ENCODE measurements around the gene IDH3B. TPM values are rescaled to one million over a fixed set of nuclear protein-coding genes. Genes with fewer than 3 reads are reported as not detected.

IDH3B gene
- total RNA-seq, 4 donors from 2014 or later: 101 to 141 (median 116) TPM

DNA sequence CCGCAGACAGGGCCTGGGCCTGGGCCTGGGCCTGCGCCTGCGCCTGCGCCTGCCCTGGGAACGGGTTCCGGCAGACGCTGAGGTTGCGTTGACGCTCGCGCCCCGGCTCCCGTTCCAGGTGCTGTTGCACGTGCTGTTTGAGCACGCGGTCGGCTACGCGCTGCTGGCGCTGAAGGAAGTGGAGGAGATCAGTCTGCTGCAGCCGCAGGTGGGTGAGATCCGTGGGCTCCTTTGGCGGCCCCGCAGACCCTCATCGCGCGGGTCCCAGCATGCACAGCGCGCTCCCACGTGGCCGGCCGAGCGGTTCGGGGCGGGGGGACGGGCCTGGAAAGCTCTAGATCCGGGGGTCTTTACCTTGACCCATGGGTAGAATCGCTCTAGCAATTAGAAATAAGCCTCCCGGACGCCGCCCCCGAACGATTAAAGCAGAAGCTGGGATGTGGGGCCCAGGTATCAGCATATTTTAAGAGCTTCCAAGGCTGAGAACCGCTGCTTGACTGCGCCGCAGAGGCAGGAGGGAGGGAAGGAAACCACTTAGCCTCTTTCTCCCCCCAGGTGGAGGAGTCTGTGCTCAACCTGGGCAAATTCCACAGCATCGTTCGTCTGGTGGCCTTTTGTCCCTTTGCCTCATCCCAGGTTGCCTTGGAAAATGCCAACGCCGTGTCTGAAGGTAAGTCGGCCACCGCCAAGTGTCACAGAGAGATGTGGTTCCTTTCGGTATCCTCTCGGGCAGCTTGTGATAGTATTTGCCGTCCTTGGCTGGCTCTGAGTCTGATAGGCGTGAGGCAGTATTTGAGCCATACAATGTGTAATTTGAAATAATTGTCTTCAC lies 11.1 kb downstream of the IDH3B start:
- peak in 1 of 2 donors; percentile 12 for DNase-seq (ENCODE audit: low spot score in 2 of 2)
- Histone ChIP-seq H3K27me3 (no peaks in the 10 kb centered on the region), H3K4me1 (peaks cover 0 to 26% (median 19%) of the 10 kb centered on the region in 4 donors), H3K27ac (peak overlapping the region; percentile 54 to 95 (median 88)), H3K4me3 (peak overlapping the region; percentile 69 to 95 (median 90)), H3K9me3 (no peaks in the 10 kb centered on the region), H3K36me3 (peaks cover 3 to 40% (median 29%) of the 10 kb centered on the region in 3 donors)
- 0 to 1% methylated on average over 31 to 32 of the region's 56 CpGs for WGBS, 2 donors
- TF ChIP-seq POLR2A (IDR thresholded peaks at IDR 0.05): no peak
- no peak for TF ChIP-seq EP300 (IDR thresholded peaks at IDR 0.05)
- TF ChIP-seq, protein P1, sequence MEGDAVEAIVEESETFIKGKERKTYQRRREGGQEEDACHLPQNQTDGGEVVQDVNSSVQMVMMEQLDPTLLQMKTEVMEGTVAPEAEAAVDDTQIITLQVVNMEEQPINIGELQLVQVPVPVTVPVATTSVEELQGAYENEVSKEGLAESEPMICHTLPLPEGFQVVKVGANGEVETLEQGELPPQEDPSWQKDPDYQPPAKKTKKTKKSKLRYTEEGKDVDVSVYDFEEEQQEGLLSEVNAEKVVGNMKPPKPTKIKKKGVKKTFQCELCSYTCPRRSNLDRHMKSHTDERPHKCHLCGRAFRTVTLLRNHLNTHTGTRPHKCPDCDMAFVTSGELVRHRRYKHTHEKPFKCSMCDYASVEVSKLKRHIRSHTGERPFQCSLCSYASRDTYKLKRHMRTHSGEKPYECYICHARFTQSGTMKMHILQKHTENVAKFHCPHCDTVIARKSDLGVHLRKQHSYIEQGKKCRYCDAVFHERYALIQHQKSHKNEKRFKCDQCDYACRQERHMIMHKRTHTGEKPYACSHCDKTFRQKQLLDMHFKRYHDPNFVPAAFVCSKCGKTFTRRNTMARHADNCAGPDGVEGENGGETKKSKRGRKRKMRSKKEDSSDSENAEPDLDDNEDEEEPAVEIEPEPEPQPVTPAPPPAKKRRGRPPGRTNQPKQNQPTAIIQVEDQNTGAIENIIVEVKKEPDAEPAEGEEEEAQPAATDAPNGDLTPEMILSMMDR (IDR thresholded peaks at IDR 0.05): peak in 1 of 5 experiments; percentile 7

DNA sequence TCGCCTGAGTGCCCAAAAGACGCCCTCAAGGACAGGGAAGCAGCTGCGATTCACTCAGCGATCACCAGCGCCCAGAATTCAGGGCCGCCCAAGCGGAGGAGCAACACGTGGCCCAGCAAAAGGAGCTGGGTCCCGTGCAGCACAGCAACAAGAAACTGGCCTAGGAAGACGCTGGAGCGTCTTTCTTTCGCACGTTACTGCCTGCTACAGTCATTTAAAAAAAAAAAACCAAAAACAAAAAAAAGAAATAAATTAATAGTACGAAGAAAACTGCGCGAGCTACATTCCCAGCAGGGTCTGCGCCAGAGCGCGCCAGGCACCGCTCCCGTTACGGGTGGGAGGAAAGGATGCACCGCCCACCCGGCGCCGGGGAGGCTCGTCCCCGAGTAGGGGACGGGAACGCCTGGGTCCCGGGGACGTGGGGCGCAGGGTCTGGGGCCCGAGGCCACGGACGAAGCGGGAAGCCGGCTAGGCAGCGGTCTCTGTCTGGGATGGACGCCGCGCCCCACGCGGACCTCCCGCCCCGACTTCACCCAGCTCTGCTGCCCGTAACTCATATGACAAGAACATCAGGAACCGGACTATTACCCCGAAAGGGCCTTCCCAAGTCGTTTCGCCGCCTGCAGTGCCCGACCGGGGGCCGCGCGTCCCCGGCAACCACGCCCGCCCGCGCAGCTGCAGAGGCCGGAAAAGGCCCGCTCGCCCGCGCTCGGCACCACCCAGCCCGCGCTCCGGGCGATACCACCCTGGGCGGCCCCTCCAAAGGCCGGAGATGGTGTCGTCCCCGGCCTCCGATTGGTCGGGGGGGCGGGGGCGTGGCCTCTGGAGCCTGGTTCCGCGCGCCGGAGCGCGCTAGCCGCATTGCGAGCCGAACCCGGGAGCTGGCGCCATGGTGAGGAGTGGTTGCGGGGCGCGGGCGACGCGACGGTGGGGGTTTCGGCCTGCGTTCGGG lies 12.0 kb downstream of the IDH3B start, which contains the start of gene NOP56:
Gene NOP56 (plus strand): TSS at position 861 of the 952 bp plus-strand sequence. CDS start 29 bp downstream, at position 890.
- Histone ChIP-seq H3K4me1 (peaks cover 0 to 29% (median 19%) of the 10 kb centered on the region in 4 donors), H3K36me3 (peaks cover 3 to 32% (median 20%) of the 10 kb centered on the region in 3 donors), H3K4me3 (peak within 1 kb of the TSS; percentile 89 to 98 (median 94)), H3K27ac (peak within 1 kb of the TSS; percentile 54 to 95 (median 88)), H3K9me3 (no peaks in the 10 kb centered on the region), H3K27me3 (no peaks in the 10 kb centered on the region)
- TF ChIP-seq EP300 (IDR thresholded peaks at IDR 0.05) (peak in 1 of 2 donors; percentile 83), POLR2A (IDR thresholded peaks at IDR 0.05) (peak; percentile 27 to 90)
- TF ChIP-seq, protein P1 (IDR thresholded peaks at IDR 0.05): peak in 2 of 5 experiments; percentile 13 to 36
- WGBS, 2 donors: 1% methylated on average over 44 to 71 of the region's 101 CpGs
- DNase-seq (ENCODE audit: low spot score in 2 of 2): peak; percentile 82 to 84

DNA sequence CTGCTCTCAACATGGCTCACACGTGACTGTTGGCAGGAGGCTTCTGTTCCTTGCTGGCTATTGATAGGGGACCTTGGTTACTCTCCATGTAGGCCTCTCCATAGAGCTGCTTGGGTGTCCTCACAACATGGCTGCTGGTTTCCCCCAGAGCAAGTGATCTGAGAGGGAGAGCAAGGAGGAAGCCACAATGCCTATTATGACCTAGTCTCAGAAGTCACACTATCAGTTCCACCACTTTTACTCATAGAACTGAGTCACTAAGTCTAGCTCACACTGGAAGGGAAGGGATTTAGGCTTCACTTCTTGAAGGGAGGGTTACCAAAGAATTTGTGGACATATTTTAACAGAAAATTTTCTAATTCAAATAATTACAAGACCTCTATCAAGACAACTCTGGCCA lies 20.3 kb downstream of the IDH3B start:
- Histone ChIP-seq H3K27ac (no peak overlapping the region), H3K27me3 (no peaks in the 10 kb centered on the region), H3K4me1 (peaks cover 0 to 7% (median 0%) of the 10 kb centered on the region in 4 donors), H3K36me3 (peaks cover 0 to 52% (median 0%) of the 10 kb centered on the region in 3 donors), H3K4me3 (no peak overlapping the region), H3K9me3 (no peaks in the 10 kb centered on the region)
- TF ChIP-seq POLR2A (IDR thresholded peaks at IDR 0.05): no peak
- TF ChIP-seq, protein P1 (IDR thresholded peaks at IDR 0.05): no peak
- WGBS, 2 donors: 45 to 100% methylated on average over 1 of the region's 1 CpG
- no peak for DNase-seq (ENCODE audit: low spot score in 2 of 2)

DNA sequence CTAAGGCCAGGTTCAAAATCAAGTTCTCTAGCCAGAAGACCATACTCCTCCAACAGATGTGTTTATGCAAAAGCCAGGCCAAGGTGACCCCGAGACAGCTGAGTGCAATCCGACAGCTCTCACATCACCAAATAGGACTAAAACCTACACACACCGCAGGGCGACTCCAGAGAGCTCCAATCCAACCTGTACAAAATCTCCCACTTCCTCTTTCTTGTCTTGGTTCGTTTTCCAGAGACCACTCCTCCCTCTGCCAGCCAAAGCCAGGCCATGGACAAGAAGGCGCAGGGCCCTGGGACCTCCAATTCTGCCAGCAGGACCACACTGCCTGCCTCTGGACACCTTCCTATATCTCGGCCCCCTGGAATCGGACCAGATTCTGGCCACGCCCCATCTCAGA lies 23.1 kb downstream of the IDH3B start:
- 87 to 91% methylated on average over 9 of the region's 9 CpGs for WGBS, 2 donors
- Histone ChIP-seq H3K4me3 (no peak overlapping the region), H3K4me1 (no peaks in the 10 kb centered on the region), H3K36me3 (peaks cover 0 to 52% (median 0%) of the 10 kb centered on the region in 3 donors), H3K27ac (no peak overlapping the region), H3K27me3 (no peaks in the 10 kb centered on the region), H3K9me3 (no peaks in the 10 kb centered on the region)
- DNase-seq (ENCODE audit: low spot score in 2 of 2): no peak
- TF ChIP-seq, protein P1 (IDR thresholded peaks at IDR 0.05): no peak
- TF ChIP-seq POLR2A (IDR thresholded peaks at IDR 0.05): no peak
- TF ChIP-seq EP300 (IDR thresholded peaks at IDR 0.05): no peak
